Heart right ventricle (tissue), 16 donors: ENCODE results near the gene CENPS. TPM values are rescaled to one million over a fixed set of nuclear protein-coding genes. Genes with fewer than 3 reads are reported as not detected.

ENCODE experiments used
- ATAC-seq, 8 donors: fragments of 200-7000 bp; cut with Tn5 transposase; one replicate each; pipeline ENCODE4 v1.9.1; 2020; ENCODE audit warnings: mild to moderate bottlenecking in 8 of 8, moderate library complexity in 8 of 8, moderate number of reproducible peaks in 1 of 8
- DNase-seq, 2 donors: peaks; one replicate each; pipeline ENCODE4 v3.0.0-alpha.2; 2020
- H3K27ac ChIP-seq, 10 donors: fragments of 200-600 bp; sonication (generic) in 2 of 10; one replicate each; pipeline versions ENCODE4 v1.5.0 to v1.8.0; 2020 to 2022; ENCODE audit warnings: mild to moderate bottlenecking in 3 of 10
- H3K27me3 ChIP-seq, 7 donors: fragments of 200-600 bp; one replicate each; pipeline ENCODE4 v1.8.0; 2021 to 2022; ENCODE audit warnings: mild to moderate bottlenecking in 2 of 7
- H3K36me3 ChIP-seq, 9 donors: fragments of 200-600 bp; sonication (generic) in 1 of 9; one replicate each; pipeline versions ENCODE4 v1.5.0 to v1.8.0; 2020 to 2022; ENCODE audit warnings: mild to moderate bottlenecking in 2 of 9
- H3K4me1 ChIP-seq, 9 donors: fragments of 200-600 bp; sonication (generic) in 1 of 9; one replicate each; pipeline versions ENCODE4 v1.5.0 to v1.8.0; 2020 to 2022; ENCODE audit warnings: mild to moderate bottlenecking in 4 of 9
- H3K4me3 ChIP-seq, 10 donors: fragments of 200-600 bp; sonication (generic) in 2 of 10; one replicate each; pipeline versions ENCODE4 v1.5.0 to v1.8.0; 2020 to 2022; ENCODE audit warnings: mild to moderate bottlenecking in 7 of 10, moderate library complexity in 2 of 10
- H3K9me3 ChIP-seq, 11 donors: fragments of 200-600 bp in 10 of 11; sonication (generic) in 2 of 11; one replicate each; pipeline versions ENCODE4 v1.5.0 to v1.8.0; 2013 to 2022; ENCODE audit warnings: mild to moderate bottlenecking in 2 of 11, control low read depth in 1 of 11, moderate library complexity in 1 of 11
- WGBS, 2 donors: extraction: QIAGEN DNeasy Blood & Tissue Kit; methylation state at CpG; one replicate each; pipeline ENCODE4 v1.1.7; 2013; ENCODE audit warnings: inconsistent platforms in 1 of 2; 5-methylcytosine and 5-hydroxymethylcytosine counted together
- intact Hi-C, 10 donors: fragments of 100-400 bp; cut with DNase I; formaldehyde crosslinking; loops; one replicate each; pipeline versions ENCODE4 v1.11.1 to v1.14.2; 2022
- polyA plus RNA-seq, 2 donors: library from polyadenylated mRNA; stranded (reverse); fragments of 200-250 nt; gene quantifications; one replicate each; pipeline ENCODE4 v1.2.3, GENCODE V29; 2013
- total RNA-seq, 10 donors: library from RNA; stranded (reverse); fragmentation: NEBNext Ultra II Directional in 3 of 10; extraction: Animal tissue kit (Norgen Biotek cat#: 25700) in 3 of 10; gene quantifications; one replicate each; pipeline versions ENCODE4 v1.2.1 to v1.2.4, GENCODE V29; 2021 to 2023
- TF ChIP-seq, protein P1 (sequence below), 9 donors: fragments of 200-600 bp; sonication (generic) in 2 of 9; IDR thresholded peaks; one replicate each; pipeline versions ENCODE4 v1.5.0 to v1.8.0; 2021 to 2022; ENCODE audit warnings: antibody characterized with exemption in 9 of 9, mild to moderate bottlenecking in 5 of 9, moderate library complexity in 1 of 9
- donor health status: Arrhythmogenic right ventricular cardiomyopathy.
- donor health status: ischemic (EF 13 %, LVEDD 7.1; RV severe dilation, severe dysfunction).
- donor health status: healthy with polysubstance abuse.
- donor health status: DM: no; HTN: yes; CAD: no.
- donor health status: DM: no; HTN: no; CAD: no.
- donor health status: ischemic (EF 25% LVEDD 6.9; RV normal size, moderate dysfunction).
- donor health status: ischemic (EF 25% LVEDD 5.7; RV mildly dilated, moderate dysfunction).
- donor health status: healthy.
- donor health status: DM: yes; HTN: yes; CAD: no.
- donor health status: Ischemic cardiomyopathy.
- donor health status: ischemic (EF 35%, LVEDD 5.7; RV mildly dilated, moderate dysfunction).
- donor health status: nonischemic (EF 11% LVEDD 7.7; RV severe dilation, severe dysfunction).
- donor health status: DM: yes; HTN: yes; CAD: no.
- donor health status: PGD.
- donor health status: ischemic (EF 29% LVEDD 5.4; RV normal size, mild dysfunction).
- donor health status: nonischemic (EF 23%, LVEDD 6.1; RV moderate dilation, normal function).

The CENPS gene
- total and polyA plus RNA-seq, 12 donors, result 4.9 to 10.7 (median 9.3) TPM

DNA sequence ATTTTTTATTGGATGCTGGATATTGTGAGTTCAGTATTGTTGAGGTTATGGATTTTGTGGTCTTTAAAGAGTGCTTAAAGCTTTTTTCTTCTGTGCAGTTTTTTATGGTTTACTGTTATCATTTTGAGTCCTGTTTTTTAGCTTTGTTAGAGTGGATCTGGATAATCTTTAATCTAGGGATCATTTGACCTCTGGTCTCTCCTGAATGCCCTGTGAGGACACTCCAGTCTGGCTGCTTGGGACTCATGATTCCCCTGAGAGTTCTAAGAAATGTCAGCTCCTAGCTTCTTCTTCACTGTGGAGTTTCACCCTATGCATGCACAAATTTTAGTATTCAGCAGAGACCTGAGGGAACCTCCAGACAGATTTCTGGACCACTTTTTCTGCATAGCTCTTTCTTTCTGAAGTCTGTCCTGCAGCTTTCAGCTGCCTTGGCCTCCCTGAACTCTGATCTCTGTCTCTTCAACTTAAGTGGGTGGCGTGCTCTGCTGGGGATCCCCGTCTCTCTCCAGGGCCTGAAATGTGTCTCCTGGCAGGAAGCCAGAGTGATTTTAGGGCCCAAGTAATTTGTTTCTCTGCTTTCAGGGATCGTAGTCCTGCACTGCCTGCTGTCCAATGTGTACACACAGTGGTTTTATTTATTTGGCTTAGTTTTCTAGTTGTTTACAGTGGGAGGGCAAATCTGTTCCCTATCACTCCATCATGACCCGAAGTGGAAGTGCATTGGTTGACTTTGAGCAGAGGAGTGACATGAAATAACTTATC is 59.2 kb downstream of the CENPS start:
- no peak overlapping the region for H3K27ac ChIP-seq
- peaks cover 0 to 9% (median 0%) of the 10 kb centered on the region in 11 donors for H3K9me3 ChIP-seq
- ATAC-seq, result no peak
- H3K4me3 ChIP-seq, result no peak overlapping the region
- 53 to 65% methylated on average over 4 of the region's 4 CpGs for WGBS, 2 donors
- peaks cover 0 to 21% (median 10%) of the 10 kb centered on the region in 9 donors for H3K4me1 ChIP-seq
- intact Hi-C loops, result loop anchor here in 6 of 10 donors (5.0 to 10.0 kb wide), 4 partner anchors 55 to 455 kb away; partner anchors contain the start of gene CENPS (in 4 of the 6)
- TF ChIP-seq, protein P1, sequence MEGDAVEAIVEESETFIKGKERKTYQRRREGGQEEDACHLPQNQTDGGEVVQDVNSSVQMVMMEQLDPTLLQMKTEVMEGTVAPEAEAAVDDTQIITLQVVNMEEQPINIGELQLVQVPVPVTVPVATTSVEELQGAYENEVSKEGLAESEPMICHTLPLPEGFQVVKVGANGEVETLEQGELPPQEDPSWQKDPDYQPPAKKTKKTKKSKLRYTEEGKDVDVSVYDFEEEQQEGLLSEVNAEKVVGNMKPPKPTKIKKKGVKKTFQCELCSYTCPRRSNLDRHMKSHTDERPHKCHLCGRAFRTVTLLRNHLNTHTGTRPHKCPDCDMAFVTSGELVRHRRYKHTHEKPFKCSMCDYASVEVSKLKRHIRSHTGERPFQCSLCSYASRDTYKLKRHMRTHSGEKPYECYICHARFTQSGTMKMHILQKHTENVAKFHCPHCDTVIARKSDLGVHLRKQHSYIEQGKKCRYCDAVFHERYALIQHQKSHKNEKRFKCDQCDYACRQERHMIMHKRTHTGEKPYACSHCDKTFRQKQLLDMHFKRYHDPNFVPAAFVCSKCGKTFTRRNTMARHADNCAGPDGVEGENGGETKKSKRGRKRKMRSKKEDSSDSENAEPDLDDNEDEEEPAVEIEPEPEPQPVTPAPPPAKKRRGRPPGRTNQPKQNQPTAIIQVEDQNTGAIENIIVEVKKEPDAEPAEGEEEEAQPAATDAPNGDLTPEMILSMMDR (IDR thresholded peaks at IDR 0.05), result no peak
- H3K27me3 ChIP-seq, result no peaks in the 10 kb centered on the region
- peaks cover 0 to 18% (median 0%) of the 10 kb centered on the region in 9 donors for H3K36me3 ChIP-seq
- no peak for DNase-seq

DNA sequence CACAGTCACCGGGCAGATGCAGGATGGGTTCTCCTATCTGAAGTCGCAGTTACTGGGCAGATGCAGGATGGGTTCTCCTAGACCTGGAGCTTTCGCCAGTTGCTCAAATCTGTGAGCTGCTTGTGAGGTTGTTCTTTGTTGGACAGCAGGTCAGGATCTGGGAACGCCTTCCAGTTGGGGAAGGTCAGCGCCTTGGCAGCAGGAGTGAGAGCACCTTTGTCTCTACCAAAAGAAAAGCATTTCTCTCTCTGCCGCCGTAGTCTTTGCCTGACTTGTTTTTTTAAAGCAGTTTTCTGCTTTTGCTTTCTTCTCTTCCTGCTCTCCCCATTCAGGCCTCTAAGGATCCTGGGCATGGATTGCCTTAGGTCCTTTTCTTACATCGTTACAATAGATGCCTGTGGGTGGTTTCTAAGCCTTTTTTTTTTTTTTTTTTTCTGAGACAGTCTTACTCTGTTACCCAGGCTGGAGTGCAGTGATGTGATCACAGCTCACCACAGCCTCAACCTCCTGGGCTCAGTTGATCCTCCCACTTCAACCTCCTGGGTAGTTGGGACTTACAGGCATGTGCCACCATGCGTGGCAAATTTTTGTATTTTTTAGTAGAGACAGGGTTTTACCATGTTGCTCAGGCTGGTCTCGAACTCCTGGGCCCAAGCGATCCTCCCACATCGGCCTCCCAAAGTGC is 60.2 kb downstream of the CENPS start:
- ATAC-seq, result no peak
- 75 to 80% methylated on average over 12 of the region's 12 CpGs for whole genome bisulfite sequencing, 2 donors
- intact Hi-C loops, result loop anchor here in 6 of 10 donors (5.0 to 10.0 kb wide), 4 partner anchors 56 to 454 kb away; partner anchors contain the start of gene CENPS (in 4 of the 6)

More for the DNA sequence above, 60.2 kb downstream of the CENPS start:
- H3K27ac ChIP-seq, result no peak overlapping the region
- peaks cover 0 to 30% (median 15%) of the 10 kb centered on the region in 9 donors for H3K4me1 ChIP-seq
- DNase-seq, result no peak
- no peak overlapping the region for H3K4me3 ChIP-seq
- TF ChIP-seq, protein P1 (IDR thresholded peaks at IDR 0.05), result no peak
- peaks cover 0 to 9% (median 0%) of the 10 kb centered on the region in 11 donors for H3K9me3 ChIP-seq
- peaks cover 0 to 18% (median 0%) of the 10 kb centered on the region in 9 donors for H3K36me3 ChIP-seq
- H3K27me3 ChIP-seq, result no peaks in the 10 kb centered on the region

Other genes starting within 250 kb of the CENPS start
- 100 to 1,000 TPM in 2 of 10 donors, 10 to 100 TPM in 8; 64.9 to 107 (median 89.9) TPM for gene KIF1B, start 219.9 kb upstream of the CENPS start, total RNA-seq
- 10 to 100 TPM; 21.6 to 32.3 TPM for gene KIF1B, start 219.9 kb upstream of the CENPS start, polyA plus RNA-seq
- gene PGD, start 31.4 kb upstream of the CENPS start, total RNA-seq, result 10 to 100 TPM; 28.3 to 60.9 (median 32.9) TPM
- gene PGD, start 31.4 kb upstream of the CENPS start, polyA plus RNA-seq, result 10 to 100 TPM; 14.3 to 28.0 TPM
- gene CORT, start 19.6 kb downstream of the CENPS start, total RNA-seq, result under 1 TPM in 3 of 10 donors, not detected in 7; 0.25 to 0.52 (median 0.36) TPM
- under 1 TPM; 0.13 to 0.66 TPM for gene CORT, start 19.6 kb downstream of the CENPS start, polyA plus RNA-seq
- 10 to 100 TPM; 19.8 to 26.7 (median 23.2) TPM for gene DFFA, start 42.1 kb downstream of the CENPS start, total RNA-seq
- 10 to 100 TPM in 1 of 2 donors, 1 to 10 TPM in 1; 9.1 to 14.5 TPM for gene DFFA, start 42.1 kb downstream of the CENPS start, polyA plus RNA-seq
- 10 to 100 TPM; 17.8 to 31.9 (median 21.1) TPM for gene PEX14, start 44.5 kb downstream of the CENPS start, total RNA-seq
- 10 to 100 TPM; 17.1 to 23.5 TPM for gene PEX14, start 44.5 kb downstream of the CENPS start, polyA plus RNA-seq